Measurements from ENCODE around the gene OR52E5.

The OR52E5 gene

DNA sequence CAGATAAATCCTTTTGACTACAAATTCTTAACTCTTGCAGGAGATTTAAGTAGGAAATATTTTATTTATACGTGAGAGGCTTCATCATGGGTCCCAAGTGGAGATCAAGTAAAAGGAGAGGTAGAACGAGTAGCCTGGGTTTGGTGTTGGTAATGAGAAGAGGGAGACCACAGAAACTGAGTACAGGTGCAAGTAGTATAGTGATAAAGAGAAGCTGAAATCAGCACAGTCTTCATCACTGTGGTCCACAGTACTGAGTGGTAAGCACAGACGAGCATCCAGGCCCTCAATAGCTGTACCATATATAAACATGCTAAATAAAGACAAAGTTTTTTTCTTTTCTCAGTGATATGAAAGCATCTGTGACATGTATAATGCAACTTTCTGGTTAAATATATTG, 5.8 kb upstream of the OR52E5 start:
- no peak overlapping the region for H3K9ac ChIP-seq (ENCODE audit: insufficient read length)
- H3K36me3 ChIP-seq (ENCODE audit: insufficient read depth, low read length): no peaks in the 10 kb centered on the region
- H3K4me3 ChIP-seq: no peak overlapping the region
- no peak overlapping the region for H3K27ac ChIP-seq
- H3K9me3 ChIP-seq (ENCODE audit: low read depth, low read length): no peaks in the 10 kb centered on the region
- DNase-seq (ENCODE audit: low read depth, low spot score): no peak
- TF ChIP-seq EZH2 (IDR thresholded peaks at IDR 0.05) (no peak), POLR2AphosphoS5 (IDR thresholded peaks at IDR 0.05; ENCODE audit: borderline replicate concordance, low read depth, low read length) (no peak), FOXP2 (optimal IDR thresholded peaks at IDR 0.05; ENCODE audit: control extremely low read depth, extremely low read length, insufficient read depth) (no peak)

DNA sequence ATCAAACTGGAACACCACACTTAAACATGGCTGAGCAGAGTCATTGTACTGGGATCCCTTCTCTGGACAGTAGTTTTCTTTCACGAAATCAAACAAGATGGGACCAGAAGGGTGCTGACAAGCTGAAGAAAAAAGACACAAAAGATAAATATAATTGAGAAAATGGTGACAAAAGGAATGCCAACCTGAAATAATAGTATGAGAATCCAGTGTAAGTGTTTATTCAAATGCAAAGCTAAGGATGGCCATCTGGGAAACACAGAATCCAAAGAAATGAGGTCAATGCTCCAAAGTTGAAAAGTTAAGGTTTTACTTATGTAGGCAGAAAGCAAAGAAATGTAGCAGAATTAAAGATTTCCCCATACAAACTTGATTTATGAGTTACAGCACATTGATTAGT, 5.3 kb upstream of the OR52E5 start:
- DNase-seq (ENCODE audit: low read depth, low spot score): no peak
- H3K36me3 ChIP-seq (ENCODE audit: insufficient read depth, low read length): no peaks in the 10 kb centered on the region
- no peak overlapping the region for H3K4me3 ChIP-seq
- H3K9me3 ChIP-seq (ENCODE audit: low read depth, low read length): no peaks in the 10 kb centered on the region
- H3K27ac ChIP-seq: no peak overlapping the region
- TF ChIP-seq FOXP2 (optimal IDR thresholded peaks at IDR 0.05; ENCODE audit: control extremely low read depth, extremely low read length, insufficient read depth) (no peak), EZH2 (IDR thresholded peaks at IDR 0.05) (no peak), POLR2AphosphoS5 (IDR thresholded peaks at IDR 0.05; ENCODE audit: borderline replicate concordance, low read depth, low read length) (no peak)
- H3K9ac ChIP-seq (ENCODE audit: insufficient read length): no peak overlapping the region

DNA sequence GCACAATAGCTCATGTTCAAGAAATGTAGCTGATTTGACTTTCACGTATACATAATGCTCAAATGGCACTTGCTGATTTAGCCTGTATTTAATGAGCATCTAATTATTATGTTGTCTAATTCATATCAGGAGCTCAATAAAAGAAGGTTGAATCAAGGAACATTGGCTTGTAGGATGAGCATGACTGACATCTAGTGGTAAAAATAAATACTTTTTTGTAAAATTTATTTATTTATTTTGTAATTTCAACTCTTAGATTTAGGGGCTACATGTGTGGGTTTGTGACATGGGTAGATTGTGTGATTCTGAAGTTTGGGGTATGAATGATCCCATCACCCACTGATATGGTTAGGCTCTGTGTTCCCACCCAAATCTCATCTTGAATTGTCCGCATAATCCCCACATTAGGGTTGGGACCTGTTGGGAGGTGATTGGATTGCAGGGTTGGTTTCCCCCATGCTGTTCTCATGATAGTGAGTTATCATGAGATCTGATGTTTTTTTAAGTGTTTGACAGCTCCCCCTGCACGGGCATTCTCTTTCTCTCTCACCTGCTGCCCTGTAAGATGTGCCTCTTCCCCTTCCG, 1.7 kb upstream of the OR52E5 start:
- no peak overlapping the region for H3K27ac ChIP-seq
- no peak for DNase-seq (ENCODE audit: low read depth, low spot score)
- H3K9ac ChIP-seq (ENCODE audit: insufficient read length): no peak overlapping the region
- H3K36me3 ChIP-seq (ENCODE audit: insufficient read depth, low read length): no peaks in the 10 kb centered on the region
- no peaks in the 10 kb centered on the region for H3K9me3 ChIP-seq (ENCODE audit: low read depth, low read length)
- no peak overlapping the region for H3K4me3 ChIP-seq
- TF ChIP-seq EZH2 (IDR thresholded peaks at IDR 0.05): no peak
- no peak for TF ChIP-seq FOXP2 (optimal IDR thresholded peaks at IDR 0.05; ENCODE audit: control extremely low read depth, extremely low read length, insufficient read depth)
- TF ChIP-seq POLR2AphosphoS5 (IDR thresholded peaks at IDR 0.05; ENCODE audit: borderline replicate concordance, low read depth, low read length): no peak

DNA sequence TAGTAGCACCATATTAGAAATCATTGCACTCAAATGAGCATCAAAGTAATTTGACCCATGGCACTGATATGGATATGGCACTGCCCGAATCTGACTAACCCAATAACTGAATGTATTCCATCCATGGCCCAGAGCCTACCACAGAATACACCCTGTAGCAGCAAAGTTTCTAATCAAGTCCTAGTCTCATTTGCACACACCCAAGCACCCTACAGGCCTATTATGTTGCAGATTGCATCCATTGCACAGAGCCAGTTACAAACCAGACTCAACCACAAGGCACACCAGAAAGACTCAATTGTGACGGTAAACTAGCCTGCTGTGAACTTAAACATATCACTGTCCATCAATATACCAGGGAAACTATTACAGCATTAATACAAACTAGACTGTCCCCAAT, 6.5 kb downstream of the OR52E5 start:
- H3K4me3 ChIP-seq: no peak overlapping the region
- DNase-seq (ENCODE audit: low read depth, low spot score): no peak
- TF ChIP-seq FOXP2 (optimal IDR thresholded peaks at IDR 0.05; ENCODE audit: control extremely low read depth, extremely low read length, insufficient read depth) (no peak), POLR2AphosphoS5 (IDR thresholded peaks at IDR 0.05; ENCODE audit: borderline replicate concordance, low read depth, low read length) (no peak), EZH2 (IDR thresholded peaks at IDR 0.05) (no peak)

DNA sequence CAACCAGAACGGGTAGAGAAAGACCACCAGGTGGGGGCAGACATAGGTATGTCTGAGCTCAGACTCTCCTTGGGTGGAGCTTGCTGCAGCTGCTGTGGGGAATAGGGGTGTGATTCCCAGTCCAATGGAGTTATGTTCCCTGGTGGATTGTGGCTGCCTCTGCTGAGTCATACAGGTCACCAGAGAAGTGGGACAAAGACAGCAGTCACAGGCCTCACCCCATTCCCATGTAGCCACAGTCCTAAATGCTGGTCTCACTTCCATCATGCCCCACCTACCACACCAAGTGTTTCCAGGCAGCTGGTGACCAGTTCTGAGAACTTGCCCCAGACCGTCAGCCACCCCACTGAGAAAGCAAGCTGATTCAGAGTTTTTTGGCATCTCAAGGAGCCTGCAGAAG, 17.5 kb downstream of the OR52E5 start:
- Histone ChIP-seq H3K9me3 (ENCODE audit: low read depth, low read length) (no peaks in the 10 kb centered on the region), H3K4me3 (no peak overlapping the region), H3K9ac (ENCODE audit: insufficient read length) (no peak overlapping the region), H3K27ac (no peak overlapping the region), H3K36me3 (ENCODE audit: insufficient read depth, low read length) (no peaks in the 10 kb centered on the region)
- no peak for TF ChIP-seq POLR2AphosphoS5 (IDR thresholded peaks at IDR 0.05; ENCODE audit: borderline replicate concordance, low read depth, low read length)
- no peak for TF ChIP-seq FOXP2 (optimal IDR thresholded peaks at IDR 0.05; ENCODE audit: control extremely low read depth, extremely low read length, insufficient read depth)
- TF ChIP-seq EZH2 (IDR thresholded peaks at IDR 0.05): no peak
- no peak for DNase-seq (ENCODE audit: low read depth, low spot score)

More for the DNA sequence above, 6.5 kb downstream of the OR52E5 start:
- Histone ChIP-seq H3K27ac (no peak overlapping the region), H3K36me3 (ENCODE audit: insufficient read depth, low read length) (no peaks in the 10 kb centered on the region), H3K9ac (ENCODE audit: insufficient read length) (no peak overlapping the region), H3K9me3 (ENCODE audit: low read depth, low read length) (no peaks in the 10 kb centered on the region)

DNA sequence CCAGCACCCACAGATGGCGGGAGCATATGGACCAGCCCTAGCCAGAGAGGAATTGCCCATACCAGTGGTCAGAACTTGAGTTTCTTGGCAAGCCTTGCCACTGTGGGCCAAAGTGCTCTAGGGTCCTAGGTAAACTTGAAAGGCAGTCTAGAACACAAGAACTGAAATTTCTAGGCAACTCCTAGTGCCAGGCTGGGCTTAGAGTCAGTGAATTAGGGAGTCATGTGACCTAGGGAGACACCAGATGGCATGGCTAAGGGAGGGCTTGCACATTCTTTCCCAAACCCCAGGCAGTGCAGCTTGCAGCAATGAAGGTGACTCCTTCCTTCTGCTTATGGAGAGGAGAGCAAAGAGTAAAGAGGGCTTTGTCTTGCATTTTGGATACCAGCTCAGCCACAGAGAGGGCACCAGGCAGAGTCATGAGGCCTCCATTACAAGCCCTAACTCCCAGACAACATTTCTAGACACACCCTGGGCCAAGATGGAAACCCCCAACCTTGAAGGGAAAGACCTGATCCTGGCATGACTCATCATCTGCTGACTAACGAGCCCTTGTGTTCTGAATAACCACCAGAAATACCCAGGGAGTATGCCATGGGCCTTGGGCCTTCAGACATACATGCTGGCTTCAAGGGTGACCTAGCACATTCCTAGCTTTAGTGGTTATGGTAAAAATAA, 29.9 kb downstream of the OR52E5 start:
- TF ChIP-seq EZH2 (IDR thresholded peaks at IDR 0.05) (no peak), FOXP2 (optimal IDR thresholded peaks at IDR 0.05; ENCODE audit: control extremely low read depth, extremely low read length, insufficient read depth) (no peak), POLR2AphosphoS5 (IDR thresholded peaks at IDR 0.05; ENCODE audit: borderline replicate concordance, low read depth, low read length) (no peak)
- no peak overlapping the region for H3K9ac ChIP-seq (ENCODE audit: insufficient read length)
- no peaks in the 10 kb centered on the region for H3K9me3 ChIP-seq (ENCODE audit: low read depth, low read length)
- H3K27ac ChIP-seq: no peak overlapping the region
- H3K4me3 ChIP-seq: no peak overlapping the region
- no peak for DNase-seq (ENCODE audit: low read depth, low spot score)
- H3K36me3 ChIP-seq (ENCODE audit: insufficient read depth, low read length): no peaks in the 10 kb centered on the region

DNA sequence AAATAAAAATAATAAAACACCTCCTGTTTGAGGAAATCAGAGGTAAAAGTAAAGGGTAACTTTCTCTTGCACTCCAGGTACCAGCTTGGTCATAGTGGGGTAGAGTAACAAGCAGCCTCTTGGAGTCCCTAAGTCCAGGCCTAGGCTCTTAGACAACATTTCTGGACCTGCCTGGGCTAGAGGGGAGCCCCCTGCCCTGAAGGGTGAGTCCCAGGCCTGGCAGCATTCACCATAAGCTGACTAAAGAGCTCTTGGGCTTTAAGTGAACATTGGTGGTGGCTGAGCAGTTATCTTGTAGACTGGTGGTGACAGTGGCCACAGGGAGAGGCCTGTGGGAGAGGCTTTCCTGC, 30.4 kb downstream of the OR52E5 start:
- Histone ChIP-seq H3K9ac (ENCODE audit: insufficient read length) (no peak overlapping the region), H3K4me3 (no peak overlapping the region), H3K27ac (no peak overlapping the region), H3K9me3 (ENCODE audit: low read depth, low read length) (no peaks in the 10 kb centered on the region), H3K36me3 (ENCODE audit: insufficient read depth, low read length) (no peaks in the 10 kb centered on the region)
- TF ChIP-seq POLR2AphosphoS5 (IDR thresholded peaks at IDR 0.05; ENCODE audit: borderline replicate concordance, low read depth, low read length): no peak
- no peak for TF ChIP-seq FOXP2 (optimal IDR thresholded peaks at IDR 0.05; ENCODE audit: control extremely low read depth, extremely low read length, insufficient read depth)
- no peak for TF ChIP-seq EZH2 (IDR thresholded peaks at IDR 0.05)
- DNase-seq (ENCODE audit: low read depth, low spot score): no peak

DNA sequence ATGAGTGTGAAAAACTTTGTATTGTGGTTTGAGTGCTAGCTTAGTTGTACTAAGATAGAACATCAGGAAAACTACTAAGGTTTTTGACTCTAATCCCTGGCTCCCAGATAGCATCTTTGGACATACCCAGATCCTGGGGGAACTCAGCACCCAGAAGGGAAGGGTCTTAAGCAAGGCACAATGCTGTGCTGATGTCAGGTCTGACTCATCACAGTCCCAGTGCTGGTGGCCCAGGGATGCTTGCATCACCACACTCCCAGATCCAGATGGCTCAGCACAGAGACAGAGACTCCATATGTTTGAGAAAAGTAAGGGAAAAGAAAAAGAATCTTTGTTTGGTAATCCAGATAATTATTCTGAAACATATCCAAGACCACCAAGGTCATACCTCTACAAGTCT, 30.8 kb downstream of the OR52E5 start:
- TF ChIP-seq POLR2AphosphoS5 (IDR thresholded peaks at IDR 0.05; ENCODE audit: borderline replicate concordance, low read depth, low read length) (no peak), EZH2 (IDR thresholded peaks at IDR 0.05) (no peak), FOXP2 (optimal IDR thresholded peaks at IDR 0.05; ENCODE audit: control extremely low read depth, extremely low read length, insufficient read depth) (no peak)
- no peaks in the 10 kb centered on the region for H3K9me3 ChIP-seq (ENCODE audit: low read depth, low read length)
- no peak for DNase-seq (ENCODE audit: low read depth, low spot score)

DNA sequence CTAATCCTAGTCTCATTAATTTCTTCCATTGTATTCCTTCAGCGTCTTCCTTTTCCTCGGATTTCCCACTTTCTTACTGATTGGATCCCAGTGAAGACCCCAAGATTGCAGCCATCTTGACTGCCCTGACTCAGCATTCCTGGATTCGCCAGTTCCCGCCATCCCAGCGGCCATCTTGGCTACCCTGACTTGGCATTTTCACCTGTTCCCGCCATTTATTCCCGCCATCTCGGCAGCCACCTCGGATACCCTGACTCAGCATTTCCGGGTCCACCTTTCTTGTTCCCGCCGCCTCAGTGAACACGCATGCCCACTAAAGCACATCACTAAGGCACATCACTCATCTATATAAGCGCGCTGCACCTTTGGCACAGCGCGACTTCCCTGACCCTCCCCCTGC, 35.3 kb downstream of the OR52E5 start:
- Histone ChIP-seq H3K36me3 (ENCODE audit: insufficient read depth, low read length) (no peaks in the 10 kb centered on the region), H3K4me3 (no peak overlapping the region), H3K9ac (ENCODE audit: insufficient read length) (no peak overlapping the region), H3K9me3 (ENCODE audit: low read depth, low read length) (no peaks in the 10 kb centered on the region), H3K27ac (no peak overlapping the region)
- no peak for DNase-seq (ENCODE audit: low read depth, low spot score)
- TF ChIP-seq POLR2AphosphoS5 (IDR thresholded peaks at IDR 0.05; ENCODE audit: borderline replicate concordance, low read depth, low read length) (no peak), FOXP2 (optimal IDR thresholded peaks at IDR 0.05; ENCODE audit: control extremely low read depth, extremely low read length, insufficient read depth) (no peak), EZH2 (IDR thresholded peaks at IDR 0.05) (no peak)

More for the DNA sequence above, 30.8 kb downstream of the OR52E5 start:
- Histone ChIP-seq H3K9ac (ENCODE audit: insufficient read length) (no peak overlapping the region), H3K27ac (no peak overlapping the region), H3K4me3 (no peak overlapping the region), H3K36me3 (ENCODE audit: insufficient read depth, low read length) (no peaks in the 10 kb centered on the region)
